Right lobe of liver (tissue), 4 donors: ENCODE measurements around the gene UPK3BL1.
"Not testable (repeated sequence)": the region's sequence is repeated elsewhere in the genome, so short reads cannot be mapped to it uniquely, and the experiment has no call there.

Experiments
- CTCF ChIP-seq, 4 donors: fragments of 200-600 bp in 3 of 4; fragments of 450-650 bp in 1 of 4; IDR thresholded peaks; one replicate each; pipeline versions ENCODE4 v1.5.1 to v1.8.0; 2016 to 2022; ENCODE audit warnings: antibody characterized with exemption in 4 of 4, mild to moderate bottlenecking in 2 of 4
- POLR2A ChIP-seq: fragments of 450-650 bp; IDR thresholded peaks from one replicate; pipeline ENCODE4 v1.6.1; 2017; ENCODE audit warnings: antibody characterized with exemption, mild to moderate bottlenecking
- donor health status: DM: no; HTN: no; CAD: no.
- donor health status: DM: no; HTN: no; CAD: no.
- donor health status: DM: no; HTN: yes; CAD: no.

DNA sequence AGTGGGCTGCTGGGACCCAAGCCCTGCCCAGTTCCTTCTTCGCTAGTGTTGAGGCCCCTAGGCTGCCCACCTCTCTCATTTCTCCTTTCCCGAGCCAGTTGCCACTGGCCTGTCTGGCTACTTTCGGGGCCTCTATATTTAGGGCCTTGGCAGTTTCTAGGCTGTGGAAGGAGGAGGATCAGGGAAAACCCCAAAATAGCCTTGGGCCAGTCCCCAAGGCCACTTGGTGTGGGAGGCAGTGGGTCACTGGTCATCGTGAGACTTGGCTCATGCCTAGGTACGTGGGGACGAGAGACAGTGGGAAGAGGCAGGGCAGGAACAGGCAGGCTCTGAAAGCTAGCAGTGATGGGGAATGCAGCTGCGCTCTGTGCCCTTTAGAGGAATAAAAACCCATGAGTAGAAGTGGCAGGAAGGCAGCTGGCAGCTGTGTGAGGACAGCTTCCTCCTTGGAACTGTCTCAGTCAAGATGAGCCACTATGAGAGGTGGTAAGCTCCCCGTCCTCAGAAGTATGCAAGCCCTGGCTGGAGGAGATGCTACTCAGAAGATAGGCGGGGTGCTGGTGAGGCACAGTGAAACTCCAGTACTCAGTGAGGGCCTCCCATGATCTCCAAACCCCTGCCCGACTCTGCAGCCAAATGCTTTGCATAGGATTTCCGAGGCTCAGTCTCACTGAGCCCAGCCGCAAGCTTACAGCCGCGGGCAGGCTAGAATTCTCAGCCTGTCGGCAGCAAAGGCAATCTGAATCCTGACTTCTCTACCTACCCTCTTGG lies 28.8 kb downstream of the UPK3BL1 start:
- not testable (repeated sequence) for TF ChIP-seq POLR2A; CTCF (IDR thresholded peaks at IDR 0.05)
